Tibial nerve (tissue), 4 donors: ENCODE results near the gene WDR5B.

Experiments
- EP300 ChIP-seq, 2 donors: sonication (generic); formaldehyde crosslinking; IDR thresholded peaks; one replicate each; pipeline ENCODE4 v1.6.1; 2017; ENCODE audit warnings: antibody characterized with exemption in 2 of 2, mild to moderate bottlenecking in 1 of 2
- POLR2A ChIP-seq, 2 donors: fragments of 450-650 bp; IDR thresholded peaks; one replicate each; pipeline ENCODE4 v1.6.1; 2017; ENCODE audit warnings: antibody characterized with exemption in 2 of 2, mild to moderate bottlenecking in 2 of 2, moderate library complexity in 2 of 2
- TF ChIP-seq, protein P1 (sequence below), 5 experiments: fragments of 200-600 bp in 3 of 5; fragments of 450-650 bp in 2 of 5; sonication (generic) in 3 of 5; IDR thresholded peaks; one replicate each; pipeline ENCODE4 v1.5.1; 2016 to 2019; ENCODE audit warnings: antibody characterized with exemption in 5 of 5, mild to moderate bottlenecking in 3 of 5, moderate library complexity in 2 of 5

DNA sequence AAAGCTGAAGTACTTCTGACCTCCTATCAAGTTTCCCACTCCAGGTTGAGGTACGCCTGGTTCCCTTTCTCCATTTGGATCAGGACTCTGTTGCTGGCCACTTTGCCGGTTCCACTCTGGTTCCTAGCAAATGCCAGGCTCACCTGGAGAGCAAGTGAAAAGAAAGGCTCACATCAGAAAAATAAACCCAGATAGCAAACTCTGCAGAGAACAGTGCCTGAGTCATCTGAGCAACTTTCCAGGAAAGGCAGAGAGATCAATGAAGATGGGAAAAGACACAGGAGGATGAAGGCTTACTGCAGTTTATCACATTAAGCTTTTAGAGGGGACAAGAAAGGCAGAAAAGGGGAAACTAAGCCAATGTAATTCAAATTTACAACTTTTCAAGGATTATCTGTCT lies 41.8 kb upstream of the WDR5B start:
- TF ChIP-seq POLR2A (IDR thresholded peaks at IDR 0.05) (no peak), EP300 (IDR thresholded peaks at IDR 0.05) (no peak)
- TF ChIP-seq, protein P1, sequence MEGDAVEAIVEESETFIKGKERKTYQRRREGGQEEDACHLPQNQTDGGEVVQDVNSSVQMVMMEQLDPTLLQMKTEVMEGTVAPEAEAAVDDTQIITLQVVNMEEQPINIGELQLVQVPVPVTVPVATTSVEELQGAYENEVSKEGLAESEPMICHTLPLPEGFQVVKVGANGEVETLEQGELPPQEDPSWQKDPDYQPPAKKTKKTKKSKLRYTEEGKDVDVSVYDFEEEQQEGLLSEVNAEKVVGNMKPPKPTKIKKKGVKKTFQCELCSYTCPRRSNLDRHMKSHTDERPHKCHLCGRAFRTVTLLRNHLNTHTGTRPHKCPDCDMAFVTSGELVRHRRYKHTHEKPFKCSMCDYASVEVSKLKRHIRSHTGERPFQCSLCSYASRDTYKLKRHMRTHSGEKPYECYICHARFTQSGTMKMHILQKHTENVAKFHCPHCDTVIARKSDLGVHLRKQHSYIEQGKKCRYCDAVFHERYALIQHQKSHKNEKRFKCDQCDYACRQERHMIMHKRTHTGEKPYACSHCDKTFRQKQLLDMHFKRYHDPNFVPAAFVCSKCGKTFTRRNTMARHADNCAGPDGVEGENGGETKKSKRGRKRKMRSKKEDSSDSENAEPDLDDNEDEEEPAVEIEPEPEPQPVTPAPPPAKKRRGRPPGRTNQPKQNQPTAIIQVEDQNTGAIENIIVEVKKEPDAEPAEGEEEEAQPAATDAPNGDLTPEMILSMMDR (IDR thresholded peaks at IDR 0.05), result no peak
